SK-N-SH treated with all-trans-retinoic acid at 6 μM for 48 hours (cell line): Measurements from ENCODE around the gene LRRFIP1.

ENCODE experiments used
- ARNTL ChIP-seq: fragments of 450-650 bp; formaldehyde crosslinking; IDR thresholded peaks from 2 replicates; pipeline ENCODE4 v1.5.0; 2020; ENCODE audit warnings: low read depth, mild to moderate bottlenecking, moderate library complexity, borderline replicate concordance
- BACH2 ChIP-seq: fragments of 250-450 bp; sonication (Bioruptor Pico); IDR thresholded peaks from 2 replicates; pipeline ENCODE4 v1.9.0; 2021; ENCODE audit warnings: mild to moderate bottlenecking, borderline replicate concordance
- CSRNP3 ChIP-seq: fragments of 250-450 bp; sonication (Bioruptor Pico); IDR thresholded peaks from 2 replicates; pipeline ENCODE4 v1.5.1; 2021; ENCODE audit warnings: mild to moderate bottlenecking, moderate library complexity
- ISL1 ChIP-seq: fragments of 250-450 bp; sonication (Bioruptor Pico); IDR thresholded peaks from 2 replicates; pipeline ENCODE4 v2.1.2; 2022; ENCODE audit warnings: mild to moderate bottlenecking, moderate library complexity
- OSR1 ChIP-seq: fragments of 250-450 bp; sonication (Bioruptor Pico); IDR thresholded peaks from 2 replicates; pipeline ENCODE4 v1.8.0; 2022; ENCODE audit warnings: moderate library complexity, mild to moderate bottlenecking, inconsistent platforms
- POU6F1 ChIP-seq: fragments of 250-450 bp; sonication (Bioruptor Pico); IDR thresholded peaks from 2 replicates; pipeline ENCODE4 v1.8.0; 2021; ENCODE audit warnings: low read depth, mild to moderate bottlenecking, moderate library complexity, borderline replicate concordance
- PPARA ChIP-seq: fragments of 250-450 bp; sonication (Bioruptor Pico); IDR thresholded peaks from 2 replicates; pipeline ENCODE4 v1.5.0; 2020; ENCODE audit warnings: mild to moderate bottlenecking, borderline replicate concordance
- TCF4 ChIP-seq: fragments of 250-450 bp; sonication (Bioruptor Pico); IDR thresholded peaks from 2 replicates; pipeline ENCODE4 v1.8.0; 2021; ENCODE audit warnings: mild to moderate bottlenecking, moderate library complexity, borderline replicate concordance
- ZFP3 ChIP-seq: fragments of 250-450 bp; sonication (Bioruptor Pico); IDR thresholded peaks from 2 replicates; pipeline ENCODE4 v1.5.0; 2020; ENCODE audit warnings: mild to moderate bottlenecking, moderate library complexity
- ZNF70 ChIP-seq: fragments of 450-650 bp; formaldehyde crosslinking; IDR thresholded peaks from 2 replicates; pipeline ENCODE4 v1.5.0; 2020; ENCODE audit warnings: mild to moderate bottlenecking, moderate library complexity
- ZNF8 ChIP-seq: fragments of 450-650 bp; formaldehyde crosslinking; IDR thresholded peaks from 2 replicates; pipeline ENCODE4 v1.5.0; 2020; ENCODE audit warnings: mild to moderate bottlenecking, moderate library complexity

- TF ChIP-seq ISL1 (CRISPR knock-in tag) (no peak), ZNF70 (CRISPR knock-in tag) (no peak), ARNTL (no peak), POU6F1 (no peak), TCF4 (CRISPR knock-in tag) (no peak), BACH2 (no peak), PPARA (no peak), OSR1 (CRISPR knock-in tag) (no peak), ZNF8 (no peak), CSRNP3 (no peak), ZFP3 (CRISPR knock-in tag) (no peak)
Measured at GRCh38 chr2:237604960-237605359, 22.4 kb upstream of the LRRFIP1 start.
